Testis (tissue), 3 donors: Measurements from ENCODE around the gene AGPAT1. TPM values are rescaled to one million over a fixed set of nuclear protein-coding genes. Genes with fewer than 3 reads are reported as not detected.

ENCODE experiments used
- DNase-seq: peaks from one replicate; pipeline ENCODE4 v3.0.0-alpha.2; 2019
- H3K27ac ChIP-seq, 2 donors: fragments of 200-600 bp; sonication (generic); one replicate each; pipeline ENCODE4 v1.5.1; 2019
- H3K27me3 ChIP-seq: fragments of 200-600 bp; sonication (generic); one replicate; pipeline ENCODE4 v1.5.1; 2019
- H3K36me3 ChIP-seq: fragments of 200-600 bp; sonication (generic); one replicate; pipeline ENCODE4 v1.5.1; 2017; ENCODE audit warnings: low read depth; ENCODE audit errors: missing control alignments
- H3K4me1 ChIP-seq: fragments of 200-600 bp; sonication (generic); one replicate; pipeline ENCODE4 v1.5.1; 2019
- H3K4me3 ChIP-seq, 2 donors: fragments of 200-600 bp; sonication (generic); one replicate each; pipeline ENCODE4 v1.5.1; 2017 to 2019
- H3K9me3 ChIP-seq: fragments of 200-600 bp; sonication (generic); one replicate; pipeline ENCODE4 v1.5.1; 2017
- CTCF ChIP-seq, 3 experiments: fragments of 450-650 bp in 2 of 3; fragments of 200-600 bp in 1 of 3; sonication (generic) in 1 of 3; IDR thresholded peaks; one replicate each; pipeline ENCODE4 v1.5.1; 2016 to 2019; ENCODE audit warnings: antibody characterized with exemption in 3 of 3, mild to moderate bottlenecking in 2 of 3, moderate library complexity in 1 of 3
- POLR2A ChIP-seq: fragments of 450-650 bp; IDR thresholded peaks from one replicate; pipeline ENCODE4 v1.6.1; 2017; ENCODE audit warnings: antibody characterized with exemption, mild to moderate bottlenecking, moderate library complexity
- WGBS, 2 donors: methylation state at CpG; one replicate each; pipeline ENCODE4 v1.1.5; 2018; 5-methylcytosine and 5-hydroxymethylcytosine counted together
- intact Hi-C: fragments of 100-400 bp; cut with DNase I; formaldehyde crosslinking; loops from one replicate; pipeline ENCODE4 v1.15.1; 2023; ENCODE audit warnings: low total_unique reads
- polyA plus RNA-seq: library from polyadenylated mRNA; stranded (reverse); fragments of 350-450 nt; fragmentation: Illumina TruSeq; extraction: RNeasy Lipid Tissue Mini Kit (QIAGEN cat#74804); gene quantifications from one replicate; pipeline ENCODE4 v1.2.3, GENCODE V29; 2014; ENCODE audit warnings: low read depth, low replicate concordance; ENCODE audit not compliant: insufficient read depth
- total RNA-seq, 2 donors: library from RNA; depleted of rRNA; stranded (reverse); fragments of >200 nt; gene quantifications; one replicate each; pipeline ENCODE4 v1.2.3, GENCODE V29; 2016

AGPAT1 gene
- total and polyA plus RNA-seq, 3 donors from 2014 or later: 107 to 158 (median 115) TPM

- no peaks in the 10 kb centered on the region for H3K9me3 ChIP-seq
- TF ChIP-seq POLR2A (no peak), CTCF (IDR thresholded peaks at IDR 0.05) (no peak)
- no peaks in the 10 kb centered on the region for H3K36me3 ChIP-seq
- WGBS, 2 donors: 89 to 90% methylated on average over 9 of the region's 9 CpGs
- intact Hi-C loops: no loop called here
- no peaks in the 10 kb centered on the region for H3K27me3 ChIP-seq
- H3K4me3 ChIP-seq: no peak overlapping the region
- no peak overlapping the region for H3K27ac ChIP-seq
- peaks cover 23% of the 10 kb centered on the region for H3K4me1 ChIP-seq
- no peak for DNase-seq
These were observed 19.0 kb downstream of the AGPAT1 start for GRCh38 chr6:32156891-32157290.

GRCh38 chr6:32154514-32155161 lies 21.2 kb downstream of the AGPAT1 start:
- Histone ChIP-seq H3K27ac (peak overlapping the region; percentile 88 to 94), H3K36me3 (no peaks in the 10 kb centered on the region), H3K4me1 (peaks cover 27% of the 10 kb centered on the region), H3K4me3 (peak overlapping the region; percentile 53 to 90), H3K27me3 (no peaks in the 10 kb centered on the region), H3K9me3 (no peaks in the 10 kb centered on the region)
- DNase-seq: peak; percentile 87
- no peak for TF ChIP-seq POLR2A
- peak; percentile 41 to 75 (median 53) for TF ChIP-seq CTCF (IDR thresholded peaks at IDR 0.05)
- intact Hi-C loops: no loop called here
- WGBS, 2 donors: 2 to 4% methylated on average over 27 to 34 of the region's 34 CpGs

- Histone ChIP-seq H3K27ac (peak within 1 kb of the TSS; percentile 88 to 94), H3K36me3 (no peaks in the 10 kb centered on the region), H3K4me3 (peak within 1 kb of the TSS; percentile 53 to 90), H3K27me3 (no peaks in the 10 kb centered on the region), H3K4me1 (peaks cover 27% of the 10 kb centered on the region), H3K9me3 (no peaks in the 10 kb centered on the region)
- TF ChIP-seq POLR2A: peak; percentile 17
- peak in 1 of 3 experiments; percentile 11 for TF ChIP-seq CTCF (IDR thresholded peaks at IDR 0.05)
- DNase-seq: peak; percentile 96
- 0 to 1% methylated on average over 51 to 52 of the region's 52 CpGs for WGBS, 2 donors
- intact Hi-C loops: no loop called here
These were observed 22.0 kb downstream of the AGPAT1 start, which contains the start of gene PPT2 for GRCh38 chr6:32153564-32154513. Gene PPT2 (plus strand): TSS chr6:32154141. CDS start chr6:32154595, 454 bp downstream.

- Histone ChIP-seq H3K4me1 (peaks cover 27% of the 10 kb centered on the region), H3K27me3 (no peaks in the 10 kb centered on the region), H3K9me3 (no peaks in the 10 kb centered on the region), H3K27ac (peak overlapping the region; percentile 88 to 94), H3K36me3 (no peaks in the 10 kb centered on the region), H3K4me3 (peak overlapping the region; percentile 53 to 90)
- peak; percentile 53 for DNase-seq
- intact Hi-C loops: no loop called here
- 4 to 11% methylated on average over 35 of the region's 35 CpGs for WGBS, 2 donors
- TF ChIP-seq POLR2A: no peak
These were observed 22.9 kb downstream of the AGPAT1 start for GRCh38 chr6:32152769-32153563.
